CD4-positive, alpha-beta T cell treated with Interleukin-21 for 1 hour (primary cell): ENCODE results near the gene BST1.
"Not testable (repeated sequence)": the region's sequence is repeated elsewhere in the genome, so short reads cannot be mapped to it uniquely, and the experiment has no call there.

ENCODE experiments used
- DNase-seq: peaks from one replicate; pipeline ENCODE4 v3.0.0-alpha.2; 2020

The BST1 gene

GRCh38 chr4:15714141-15714540 is 11.3 kb downstream of the BST1 start:
- DNase-seq: no peak

- no peak for DNase-seq
Measured at GRCh38 chr4:15714646-15715435, 12.0 kb downstream of the BST1 start.

- no peak for DNase-seq
Measured at GRCh38 chr4:15716115-15716514, 13.2 kb downstream of the BST1 start.

DNA sequence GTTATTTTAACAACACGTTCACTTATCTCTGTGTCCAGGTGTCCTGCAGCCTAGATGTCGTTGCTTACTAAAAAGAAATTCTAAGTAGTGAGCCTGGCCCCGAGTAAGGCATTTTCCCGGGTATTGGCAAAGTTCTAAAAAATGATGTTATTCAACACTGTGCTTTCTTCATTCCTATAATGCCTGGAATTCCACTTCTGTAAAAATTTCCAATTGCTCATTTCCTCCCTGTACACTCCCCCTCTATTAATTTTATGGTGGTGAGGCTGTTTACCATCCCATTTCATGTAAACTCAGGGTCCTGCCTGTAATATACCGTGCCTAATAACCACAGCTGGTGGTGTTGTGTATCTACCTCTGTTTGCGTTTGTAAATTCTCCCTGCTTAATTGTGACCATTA is 14.2 kb downstream of the BST1 start:
- DNase-seq: no peak

GRCh38 chr4:15717657-15718416 is 15.0 kb downstream of the BST1 start:
- no peak for DNase-seq

GRCh38 chr4:15718465-15718864 is 15.6 kb downstream of the BST1 start:
- DNase-seq: no peak

- DNase-seq: no peak
Measured at GRCh38 chr4:15718959-15719358, 16.1 kb downstream of the BST1 start.

DNA sequence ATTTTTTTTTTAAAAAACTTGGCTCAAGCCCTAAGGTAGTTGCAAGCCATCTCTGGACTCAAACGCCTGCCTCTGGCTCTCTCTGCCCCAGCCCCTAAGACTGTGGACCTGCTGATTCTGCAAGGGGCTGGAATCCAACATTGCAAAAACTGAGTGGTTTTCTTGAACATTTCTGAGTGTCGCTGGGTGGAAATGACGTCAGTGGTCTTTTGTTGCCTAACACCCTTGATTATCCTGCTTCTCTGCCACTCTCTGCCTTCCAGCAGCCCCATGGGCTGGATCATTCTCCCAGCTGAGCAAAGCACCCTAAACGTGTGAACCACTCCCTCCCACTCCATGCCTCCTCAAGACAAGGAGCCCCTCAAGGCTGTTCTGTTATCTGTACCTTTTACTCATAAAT is 16.6 kb downstream of the BST1 start:
- no peak for DNase-seq

GRCh38 chr4:15720851-15721250 is 18.0 kb downstream of the BST1 start:
- no peak for DNase-seq

DNA sequence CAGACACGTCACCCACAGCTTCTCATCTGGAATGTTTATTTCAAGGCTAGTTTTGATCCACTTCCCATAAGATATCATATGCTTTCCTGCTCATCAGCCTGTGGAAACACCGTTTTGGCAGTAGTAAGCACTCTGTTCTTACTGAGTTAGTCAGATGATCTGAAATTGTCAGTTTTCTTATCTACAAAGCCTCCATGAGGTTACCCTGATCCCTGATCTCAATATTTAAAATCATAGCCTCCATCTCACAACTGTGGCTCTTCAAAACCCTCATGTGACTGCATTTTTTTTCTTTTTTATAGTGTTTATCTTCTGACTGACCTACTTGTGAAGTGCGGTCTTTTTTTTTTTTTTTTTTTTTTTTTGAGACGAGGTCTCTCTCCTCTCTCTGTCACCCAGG is 22.7 kb downstream of the BST1 start:
- DNase-seq: no peak

- DNase-seq: peak; percentile 62
Measured at GRCh38 chr4:15729910-15730533, 27.2 kb downstream of the BST1 start.

GRCh38 chr4:15733061-15733460 is 30.2 kb downstream of the BST1 start:
- DNase-seq: not testable (repeated sequence)

- no peak for DNase-seq
Measured at GRCh38 chr4:15735536-15735935, 32.7 kb downstream of the BST1 start.

DNA sequence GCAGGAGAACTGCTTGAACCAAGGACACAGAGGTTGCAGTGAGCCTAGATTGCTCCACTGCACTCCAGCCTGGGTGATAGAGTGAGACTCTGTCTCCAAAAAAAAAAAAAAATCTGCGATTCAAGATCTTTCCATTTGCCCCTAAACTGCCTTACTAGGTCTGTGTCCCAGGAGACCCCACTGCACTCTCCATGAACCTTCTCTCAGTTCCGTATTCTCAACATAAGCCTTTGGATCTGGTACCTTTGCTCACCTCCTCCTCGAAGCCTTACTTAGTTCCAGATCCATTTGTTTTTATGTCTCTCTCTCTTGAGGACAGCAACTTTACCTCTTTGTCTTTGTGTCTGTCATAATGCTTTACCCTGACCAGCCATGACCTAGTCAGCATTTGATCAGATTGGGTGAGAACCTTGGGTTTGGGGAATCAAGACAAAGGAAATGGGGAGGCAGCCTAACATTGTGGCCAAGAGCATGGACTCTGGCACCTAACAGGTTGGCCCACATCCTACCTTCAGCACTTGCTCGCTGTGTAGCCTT is 33.7 kb downstream of the BST1 start:
- no peak for DNase-seq

- no peak for DNase-seq
Measured at GRCh38 chr4:15737255-15737654, 34.4 kb downstream of the BST1 start.

GRCh38 chr4:15738877-15739276 is 36.0 kb downstream of the BST1 start:
- no peak for DNase-seq

DNA sequence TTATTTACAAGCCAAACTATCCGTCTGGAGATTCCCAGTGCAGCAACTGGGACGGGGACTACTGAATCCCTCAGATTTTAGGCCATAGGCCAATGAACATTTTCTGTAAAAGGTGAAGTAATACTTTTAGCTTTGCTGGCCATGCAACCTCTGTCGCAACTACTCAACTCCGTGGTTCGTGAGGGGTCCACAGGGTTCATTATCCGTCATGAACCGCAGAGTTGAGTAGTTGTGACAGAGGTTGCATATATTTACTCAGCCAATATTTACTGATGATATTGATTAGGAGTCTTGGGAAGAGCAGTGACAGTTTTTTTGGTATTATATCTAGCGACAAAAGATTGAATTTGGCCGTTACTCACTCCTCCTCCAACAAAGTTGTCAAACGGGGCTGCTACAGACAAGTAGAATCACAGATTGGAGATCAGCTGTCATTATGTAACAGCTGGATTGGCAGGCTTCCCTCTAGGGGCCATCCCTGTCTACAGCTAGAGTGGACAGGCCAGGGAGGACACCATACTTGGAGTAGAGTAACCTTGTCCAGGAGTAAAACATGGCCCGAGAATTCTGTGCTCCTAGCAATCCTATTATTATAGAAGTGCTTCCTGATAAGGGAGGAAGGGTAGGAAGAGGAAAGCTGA is 38.0 kb downstream of the BST1 start:
- no peak for DNase-seq

- DNase-seq: no peak
Measured at GRCh38 chr4:15742083-15742582, 39.3 kb downstream of the BST1 start.

DNA sequence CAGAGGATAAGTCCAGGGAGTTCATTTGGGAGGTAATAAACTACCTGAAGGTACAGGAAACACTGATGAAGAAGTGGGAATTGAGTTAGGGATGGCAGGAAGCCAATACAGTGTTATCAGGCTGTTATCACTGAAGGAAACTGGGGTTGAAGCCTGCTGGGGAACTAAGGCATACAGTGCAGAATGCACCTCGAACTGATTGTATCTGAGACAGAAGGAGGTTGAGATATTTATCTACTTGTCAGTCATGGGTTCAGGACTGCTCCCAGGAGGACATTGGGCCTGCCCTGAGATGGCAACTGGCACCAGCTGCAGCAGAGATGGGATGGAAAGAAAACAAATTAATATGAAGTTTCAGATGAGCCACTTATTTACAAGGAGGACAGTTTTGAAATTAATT is 39.8 kb downstream of the BST1 start:
- no peak for DNase-seq

GRCh38 chr4:15744016-15744545 is 41.2 kb downstream of the BST1 start:
- no peak for DNase-seq

DNA sequence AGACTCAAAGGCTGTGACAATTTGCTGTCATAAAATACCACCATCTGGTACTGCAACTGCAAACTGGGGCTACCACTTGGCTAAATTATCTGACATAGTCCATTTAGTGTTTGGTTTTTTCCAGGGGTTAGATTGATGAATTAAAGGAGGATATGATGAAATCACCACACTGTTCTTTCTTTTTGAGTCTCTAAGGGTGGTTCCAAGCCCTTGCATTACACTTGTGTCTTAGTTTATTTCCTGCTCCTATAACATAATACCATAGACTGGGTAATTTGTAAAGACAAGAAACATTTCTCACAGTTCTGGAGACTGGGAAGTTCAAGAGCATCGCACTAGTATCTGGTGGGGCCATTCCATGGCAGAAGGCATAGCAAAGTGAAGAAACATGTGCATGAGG is 43.2 kb downstream of the BST1 start:
- no peak for DNase-seq

GRCh38 chr4:15749001-15749400 is 46.1 kb downstream of the BST1 start:
- no peak for DNase-seq

GRCh38 chr4:15751153-15751552 is 48.3 kb downstream of the BST1 start:
- DNase-seq: no peak
